Nasal cavity respiratory epithelium epithelial cell of viscerocranial mucosa (primary cell): ENCODE measurements around the gene MTURN. TPM values are rescaled to one million over a fixed set of nuclear protein-coding genes. Genes with fewer than 3 reads are reported as not detected.

Experiments
- total RNA-seq: library from RNA; depleted of rRNA; stranded (reverse); fragments of >200 nt; gene quantifications from 2 replicates; pipeline ENCODE4 v1.2.3, GENCODE V29; 2014

Gene MTURN
- 18.5 and 24.6 TPM in 2 replicates for total RNA-seq

DNA sequence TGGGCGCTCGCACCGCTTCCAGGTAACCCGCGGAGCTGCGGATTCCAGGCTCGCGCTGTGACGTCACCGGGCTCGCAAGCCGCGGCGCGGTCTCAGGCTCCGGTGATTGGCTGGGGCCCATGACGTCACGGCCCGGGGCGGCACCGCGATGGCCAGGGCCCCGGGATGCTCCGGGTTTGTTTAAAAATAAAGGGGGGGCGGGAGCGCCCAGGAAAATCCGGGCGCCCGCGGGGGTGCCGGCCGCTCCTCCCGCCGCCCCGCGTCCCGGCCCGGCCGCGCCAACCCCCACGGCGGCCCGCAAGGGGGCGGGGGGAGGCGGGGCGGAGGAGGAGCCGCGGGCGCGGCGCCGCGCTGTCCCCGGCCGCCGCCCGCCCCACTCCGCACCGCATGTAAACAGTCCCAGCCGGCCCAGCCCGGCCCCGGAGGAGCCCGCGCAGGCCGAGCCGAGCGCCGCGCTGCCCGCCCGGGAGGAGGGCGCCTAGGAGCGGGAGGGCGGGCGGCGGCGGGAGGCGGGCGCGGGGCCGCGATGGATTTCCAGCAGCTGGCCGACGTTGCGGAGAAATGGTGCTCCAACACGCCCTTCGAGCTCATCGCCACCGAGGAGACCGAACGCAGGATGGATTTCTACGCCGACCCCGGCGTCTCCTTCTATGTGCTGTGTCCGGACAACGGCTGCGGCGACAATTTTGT lies at the start of gene MTURN:
Gene MTURN, plus strand, starts transcription at position 376 of the 690 bp plus-strand sequence. Its CDS starts 151 bp downstream, at position 527.

Other genes with a start within 250 kb of the MTURN start
- gene SCRN1, start 145.2 kb upstream of the MTURN start, total RNA-seq: 61.9 and 95.1 TPM in 2 replicates
- 31.5 and 38.6 TPM in 2 replicates for gene FKBP14, start 108.3 kb upstream of the MTURN start, total RNA-seq
- gene PLEKHA8, start 106.6 kb upstream of the MTURN start, total RNA-seq: 26.7 TPM in 2 replicates
- gene ZNRF2, start 149.6 kb downstream of the MTURN start, total RNA-seq: 21.9 and 31.3 TPM in 2 replicates